ENCODE results near the gene DAPK1.

Gene DAPK1

GRCh38 chr9:87696641-87697040 lies 199.0 kb downstream of the DAPK1 start:
- DNase-seq, result no peak

DNA sequence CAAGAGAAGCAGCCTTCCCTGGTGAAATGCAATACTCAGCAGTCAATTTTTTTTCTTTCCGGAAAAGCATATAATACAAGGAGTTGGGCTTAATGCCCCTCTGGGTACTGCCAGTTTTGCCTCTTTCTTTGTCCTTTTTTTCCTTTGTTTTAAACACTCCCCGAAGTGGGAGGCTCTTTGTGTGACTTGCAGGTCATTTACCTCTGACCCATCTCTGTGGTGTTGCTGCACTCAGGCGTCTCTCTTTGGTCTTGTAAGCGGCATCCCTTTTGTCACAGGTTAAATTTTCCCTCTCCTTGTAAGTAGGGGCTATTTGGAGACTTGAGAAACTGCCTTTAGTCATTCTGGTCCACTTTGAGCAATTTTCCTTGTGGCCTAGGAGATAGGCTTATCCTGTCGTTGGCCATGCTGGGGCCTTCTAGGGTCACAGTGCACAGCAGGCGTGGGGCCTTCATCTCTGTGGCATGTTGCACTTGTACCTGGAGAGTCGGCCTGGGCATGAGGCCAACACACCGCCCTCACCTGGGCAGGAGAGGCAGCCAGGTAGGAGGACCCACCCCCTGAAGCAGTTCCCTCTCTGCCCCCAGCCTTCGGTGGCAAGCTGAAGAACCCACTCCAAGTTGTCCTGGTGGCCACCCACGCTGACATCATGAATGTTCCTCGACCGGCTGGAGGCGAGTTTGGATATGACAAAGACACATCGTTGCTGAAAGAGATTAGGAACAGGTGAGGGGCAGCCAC lies 200.6 kb downstream of the DAPK1 start:
- DNase-seq, result no peak

DNA sequence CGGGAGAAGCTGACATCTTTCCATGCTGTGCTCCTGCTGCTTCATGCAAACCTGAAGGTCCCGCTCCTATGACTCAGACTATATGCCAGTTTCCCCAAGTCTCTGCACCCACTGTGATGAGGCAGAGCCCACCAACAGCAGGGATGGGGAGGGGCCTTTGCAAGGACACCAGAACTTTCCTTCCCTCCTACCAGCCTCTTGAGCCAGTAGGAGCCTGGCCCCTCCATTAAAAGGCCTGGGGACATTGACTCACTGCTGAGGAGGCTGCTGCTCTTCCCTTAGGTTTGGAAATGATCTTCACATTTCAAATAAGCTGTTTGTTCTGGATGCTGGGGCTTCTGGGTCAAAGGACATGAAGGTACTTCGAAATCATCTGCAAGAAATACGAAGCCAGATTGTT lies 202.2 kb downstream of the DAPK1 start:
- no peak for DNase-seq

DNA sequence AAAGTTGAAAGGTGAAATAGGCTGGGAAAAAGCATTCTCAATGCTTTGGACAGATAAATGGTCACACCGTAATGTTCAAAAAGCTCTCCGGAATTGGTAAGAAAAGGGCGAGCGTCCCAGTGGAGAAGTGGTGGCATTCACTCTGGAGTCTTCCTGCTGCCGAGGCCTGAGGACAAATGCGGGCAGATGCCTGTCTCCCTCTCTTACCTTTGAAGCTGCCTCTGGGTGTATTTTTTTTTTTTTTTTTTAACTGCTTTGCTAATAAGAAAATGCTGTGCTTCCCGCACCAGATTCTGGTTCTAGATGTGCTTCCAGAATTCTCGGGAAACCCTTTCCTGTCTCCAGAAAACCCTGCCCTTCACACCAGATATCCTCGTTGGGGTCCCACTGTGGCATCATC lies 203.8 kb downstream of the DAPK1 start:
- DNase-seq, result no peak

GRCh38 chr9:87701931-87702421 lies 204.3 kb downstream of the DAPK1 start:
- DNase-seq, result peak; percentile 81

DNA sequence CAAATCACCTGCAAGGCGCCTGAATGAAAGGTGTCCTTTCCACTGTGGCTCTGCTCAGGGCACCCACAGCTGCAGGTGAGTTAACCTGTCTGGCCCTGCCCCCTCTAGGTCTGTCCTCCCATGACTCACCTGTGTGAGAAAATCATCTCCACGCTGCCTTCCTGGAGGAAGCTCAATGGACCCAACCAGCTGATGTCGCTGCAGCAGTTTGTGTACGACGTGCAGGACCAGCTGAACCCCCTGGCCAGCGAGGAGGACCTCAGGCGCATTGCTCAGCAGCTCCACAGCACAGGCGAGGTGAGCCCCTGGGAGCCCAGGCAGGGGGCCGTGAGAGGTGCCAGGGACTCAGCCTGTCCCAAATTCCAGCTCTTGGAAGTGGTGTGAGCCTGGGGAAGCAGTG lies 205.3 kb downstream of the DAPK1 start:
- DNase-seq, result no peak

DNA sequence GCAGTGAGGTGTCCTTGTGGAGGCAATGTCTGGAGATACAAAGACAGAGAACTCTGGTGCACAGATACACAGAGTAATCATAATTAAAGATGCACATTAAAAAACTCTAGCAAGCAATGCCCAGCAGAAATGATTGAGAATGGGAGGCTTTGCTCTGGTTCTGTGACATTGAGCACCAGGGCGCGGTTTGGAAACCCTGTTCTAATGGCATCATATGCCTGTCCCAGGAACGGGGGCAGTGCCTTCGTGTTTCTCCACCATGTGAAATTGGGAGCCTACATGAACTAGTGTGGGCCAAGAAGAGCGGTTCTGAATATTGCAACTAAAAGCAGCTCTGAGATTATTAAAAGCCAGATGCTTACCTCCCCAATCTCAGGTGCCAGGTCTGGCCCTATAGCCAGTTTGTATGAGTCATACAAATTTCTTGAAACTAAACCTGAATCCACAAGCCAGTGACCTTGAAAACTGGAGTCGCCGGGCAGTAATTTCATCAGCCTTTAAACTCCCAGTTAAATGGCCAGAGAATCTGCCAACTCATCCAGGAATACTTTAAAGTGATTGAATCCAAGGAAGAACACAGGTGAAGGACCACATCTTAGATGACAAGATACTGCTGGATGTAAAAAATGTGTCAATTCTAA lies 206.1 kb downstream of the DAPK1 start:
- no peak for DNase-seq

- DNase-seq, result no peak
Observed at GRCh38 chr9:87704342-87704741, 206.7 kb downstream of the DAPK1 start.

DNA sequence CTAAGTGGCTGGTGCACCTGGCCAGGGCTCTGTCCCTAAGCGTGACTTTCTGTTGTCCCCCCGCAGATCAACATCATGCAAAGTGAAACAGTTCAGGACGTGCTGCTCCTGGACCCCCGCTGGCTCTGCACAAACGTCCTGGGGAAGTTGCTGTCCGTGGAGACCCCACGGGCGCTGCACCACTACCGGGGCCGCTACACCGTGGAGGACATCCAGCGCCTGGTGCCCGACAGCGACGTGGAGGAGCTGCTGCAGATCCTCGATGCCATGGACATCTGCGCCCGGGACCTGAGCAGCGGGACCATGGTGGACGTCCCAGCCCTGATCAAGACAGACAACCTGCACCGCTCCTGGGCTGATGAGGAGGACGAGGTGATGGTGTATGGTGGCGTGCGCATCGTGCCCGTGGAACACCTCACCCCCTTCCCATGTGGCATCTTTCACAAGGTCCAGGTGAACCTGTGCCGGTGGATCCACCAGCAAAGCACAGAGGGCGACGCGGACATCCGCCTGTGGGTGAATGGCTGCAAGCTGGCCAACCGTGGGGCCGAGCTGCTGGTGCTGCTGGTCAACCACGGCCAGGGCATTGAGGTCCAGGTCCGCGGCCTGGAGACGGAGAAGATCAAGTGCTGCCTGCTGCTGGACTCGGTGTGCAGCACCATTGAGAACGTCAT lies 208.5 kb downstream of the DAPK1 start:
- no peak for DNase-seq

DNA sequence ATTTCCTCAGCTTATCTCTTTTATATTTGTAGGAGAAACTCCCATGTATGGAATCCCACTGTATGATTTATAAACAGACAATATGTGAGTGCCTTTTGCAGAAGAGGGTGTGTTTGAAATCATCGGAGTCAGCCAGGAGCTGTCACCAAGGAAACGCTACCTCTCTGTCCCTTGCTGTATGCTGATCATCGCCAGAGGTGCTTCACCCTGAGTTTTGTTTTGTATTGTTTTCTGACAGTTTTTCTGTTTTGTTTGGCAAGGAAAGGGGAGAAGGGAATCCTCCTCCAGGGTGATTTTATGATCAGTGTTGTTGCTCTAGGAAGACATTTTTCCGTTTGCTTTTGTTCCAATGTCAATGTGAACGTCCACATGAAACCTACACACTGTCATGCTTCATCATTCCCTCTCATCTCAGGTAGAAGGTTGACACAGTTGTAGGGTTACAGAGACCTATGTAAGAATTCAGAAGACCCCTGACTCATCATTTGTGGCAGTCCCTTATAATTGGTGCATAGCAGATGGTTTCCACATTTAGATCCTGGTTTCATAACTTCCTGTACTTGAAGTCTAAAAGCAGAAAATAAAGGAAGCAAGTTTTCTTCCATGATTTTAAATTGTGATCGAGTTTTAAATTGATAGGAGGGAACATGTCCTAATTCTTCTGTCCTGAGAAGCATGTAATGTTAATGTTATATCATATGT lies 210.3 kb downstream of the DAPK1 start:
- DNase-seq, result peak; percentile 45

GRCh38 chr9:87708546-87708945 lies 210.9 kb downstream of the DAPK1 start:
- DNase-seq, result no peak

- no peak for DNase-seq
Observed at GRCh38 chr9:87708986-87709728, 211.5 kb downstream of the DAPK1 start.

DNA sequence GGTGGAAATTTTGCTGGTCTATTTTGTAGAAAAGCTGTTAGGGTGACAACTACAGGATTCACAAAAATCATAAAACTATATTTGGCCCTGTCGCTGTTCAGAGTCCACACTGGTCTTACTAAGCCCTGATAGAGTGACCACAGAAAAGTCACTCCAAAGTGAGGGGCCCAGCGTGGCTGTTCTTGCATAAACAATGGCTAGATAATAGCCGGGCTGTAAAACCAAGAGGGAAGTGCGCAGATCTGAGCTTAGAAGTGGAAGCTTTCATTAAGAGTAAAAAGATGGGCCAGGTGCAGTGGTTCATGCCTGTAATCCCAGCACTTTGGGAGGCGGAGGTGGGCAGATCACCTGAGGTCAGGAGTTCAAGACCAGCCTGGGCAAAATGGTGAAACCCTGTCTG lies 212.8 kb downstream of the DAPK1 start:
- DNase-seq, result no peak

- peak; percentile 69 for DNase-seq
Observed at GRCh38 chr9:87711857-87712800, 214.5 kb downstream of the DAPK1 start.

- no peak for DNase-seq
Observed at GRCh38 chr9:87712801-87713277, 215.2 kb downstream of the DAPK1 start.

DNA sequence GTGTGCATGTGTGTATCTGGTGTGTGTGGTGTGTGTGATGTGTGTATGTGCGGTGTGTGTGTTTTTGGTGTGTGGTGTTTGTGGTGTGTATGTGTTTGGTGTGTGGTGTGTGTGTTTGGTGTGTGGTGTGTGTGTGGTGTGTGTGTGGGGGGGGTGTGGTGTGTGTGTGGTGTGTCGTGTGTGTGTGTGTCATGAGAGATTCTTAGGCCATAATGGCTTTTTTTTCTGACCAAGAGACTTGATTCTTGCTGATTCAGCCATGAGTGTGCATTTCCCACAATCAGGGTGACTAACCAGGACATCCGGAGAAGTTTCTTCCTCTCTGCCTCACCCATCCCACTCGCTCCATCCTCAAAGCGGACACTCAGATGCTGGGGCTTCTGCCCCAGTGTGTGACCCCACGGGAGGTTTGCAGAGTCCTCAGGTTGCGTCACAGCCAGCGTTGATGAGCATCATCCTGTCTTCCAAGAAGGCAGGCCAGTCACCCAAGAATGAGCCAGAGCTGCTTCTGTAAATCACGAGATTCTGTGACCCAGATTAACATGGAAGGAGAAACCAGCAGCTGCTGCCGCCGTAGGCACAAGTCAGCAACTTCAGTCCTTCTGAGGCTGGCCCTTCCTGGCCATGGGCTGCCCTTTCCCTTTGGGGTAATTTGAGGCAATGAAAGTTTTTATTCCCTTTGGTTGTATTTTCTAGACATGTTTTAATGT lies 215.8 kb downstream of the DAPK1 start:
- peak; percentile 99 for DNase-seq

- no peak for DNase-seq
Observed at GRCh38 chr9:87713988-87714330, 216.3 kb downstream of the DAPK1 start.

GRCh38 chr9:87714819-87715218 lies 217.2 kb downstream of the DAPK1 start:
- peak; percentile 81 for DNase-seq

DNA sequence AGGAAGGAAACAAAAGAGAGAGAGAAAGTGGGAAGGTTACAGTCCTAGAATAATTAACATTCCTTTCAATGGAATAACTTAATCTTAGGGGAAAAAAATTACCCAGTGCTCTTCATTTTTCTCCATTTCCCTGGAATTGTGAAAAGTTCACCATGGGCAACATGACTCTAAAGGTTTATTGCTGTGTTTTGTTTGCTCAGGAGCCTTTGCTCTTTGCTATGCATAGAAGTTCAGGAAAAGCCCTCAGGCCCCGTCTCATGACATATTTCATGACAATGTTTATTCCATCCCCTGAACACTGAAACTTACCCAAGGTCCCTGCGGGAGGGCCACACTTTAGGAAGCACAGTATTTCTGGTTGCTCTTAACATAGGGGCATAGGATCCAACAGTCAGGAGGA lies 218.5 kb downstream of the DAPK1 start:
- DNase-seq, result peak; percentile 16

GRCh38 chr9:87717456-87717855 lies 219.8 kb downstream of the DAPK1 start:
- DNase-seq, result no peak

All from fibroblast of skin of abdomen (primary cell).